Large intestine (tissue), 12 donors: Measurements from ENCODE around the gene ASPM. TPM values are rescaled to one million over a fixed set of nuclear protein-coding genes. Genes with fewer than 3 reads are reported as not detected.

Source experiments
- DNase-seq, 2 donors: peaks; one replicate each; pipeline versions ENCODE4 v3.0.0 to v3.0.0-alpha.2; 2013
- H3K27ac ChIP-seq: one replicate; pipeline ENCODE4 v1.5.1; 2013; ENCODE audit warnings: low read length
- H3K27me3 ChIP-seq: 2 replicates; pipeline ENCODE4 v1.6.1; 2013; ENCODE audit warnings: low read length; ENCODE audit not compliant: control insufficient read depth, insufficient read depth
- H3K36me3 ChIP-seq: 2 replicates; pipeline ENCODE4 v1.6.1; 2013; ENCODE audit warnings: low read length; ENCODE audit not compliant: control insufficient read depth, insufficient read depth
- H3K4me1 ChIP-seq: one replicate; pipeline ENCODE4 v1.6.1; 2013; ENCODE audit warnings: low read length; ENCODE audit not compliant: control insufficient read depth, insufficient read depth
- H3K4me3 ChIP-seq: one replicate; pipeline ENCODE4 v1.5.1; 2013; ENCODE audit warnings: low read length
- H3K9me3 ChIP-seq: one replicate; pipeline ENCODE4 v1.6.1; 2013; ENCODE audit warnings: mild to moderate bottlenecking, low read depth, low read length, moderate library complexity; ENCODE audit not compliant: control insufficient read depth
- WGBS: methylation state at CpG from one replicate; pipeline ENCODE4 v1.1.5; 2013; ENCODE audit warnings: low lambda C conversion rate; ENCODE audit not compliant: insufficient coverage; 5-methylcytosine and 5-hydroxymethylcytosine counted together
- long read RNA-seq, 11 donors: transcript quantifications; one replicate each; lab custom pipeline, GENCODE V29; 2026
- polyA plus RNA-seq: library from polyadenylated mRNA; unstranded; fragments of 120-200 nt; gene quantifications from one replicate; pipeline ENCODE4 v1.2.1, GENCODE V29; 2013

ASPM gene
- 10.0 TPM for polyA plus RNA-seq
- long read RNA-seq, donor 1 = 0 reads
- long read RNA-seq, donor 2 = 0 reads
- long read RNA-seq, donor 3 = 0 reads
- long read RNA-seq, donor 4 = 0 reads
- long read RNA-seq, donor 5 = 0 reads
- long read RNA-seq, donor 6 = 0 reads
- long read RNA-seq, donor 7 = 0 reads
- long read RNA-seq, donor 8, partial matches to known transcripts = 5 of 5 reads
- long read RNA-seq, donor 8, other reads (novel, unspliced or antisense) = 0 of 5 reads
- long read RNA-seq, donor 9 = 0 reads
- long read RNA-seq, donor 10 = 0 reads
- long read RNA-seq, donor 11 = 0 reads

GRCh38 chr1:197146101-197147095, at the start of gene ASPM:
ASPM (minus strand) TSS chr1:197146669; CDS start chr1:197146437, 232 bp downstream.
- H3K27ac ChIP-seq = peak within 1 kb of the TSS; percentile 45
- peaks cover 4% of the 10 kb centered on the region for H3K4me1 ChIP-seq
- 0% methylated on average over 2 of the region's 67 CpGs for WGBS
- H3K4me3 ChIP-seq = peak within 1 kb of the TSS; percentile 87
- no peaks in the 10 kb centered on the region for H3K9me3 ChIP-seq
- H3K27me3 ChIP-seq = no peaks in the 10 kb centered on the region
- H3K36me3 ChIP-seq = no peaks in the 10 kb centered on the region
- peak; percentile 94 for DNase-seq

- no peak overlapping the region for H3K27ac ChIP-seq
- no peaks in the 10 kb centered on the region for H3K9me3 ChIP-seq
- DNase-seq = no peak
- H3K4me3 ChIP-seq = no peak overlapping the region
- H3K27me3 ChIP-seq = no peaks in the 10 kb centered on the region
- H3K36me3 ChIP-seq = peaks cover 7% of the 10 kb centered on the region
- H3K4me1 ChIP-seq = peaks cover 4% of the 10 kb centered on the region
Observed at GRCh38 chr1:197195100-197195499, 48.6 kb upstream of the ASPM start.

GRCh38 chr1:197184190-197184589, 37.7 kb upstream of the ASPM start:
- no peak overlapping the region for H3K4me3 ChIP-seq
- no peaks in the 10 kb centered on the region for H3K9me3 ChIP-seq
- no peak overlapping the region for H3K27ac ChIP-seq
- H3K4me1 ChIP-seq = no peaks in the 10 kb centered on the region
- WGBS = 83% methylated on average over 1 of the region's 1 CpG
- H3K27me3 ChIP-seq = no peaks in the 10 kb centered on the region
- no peak for DNase-seq
- peaks cover 40% of the 10 kb centered on the region for H3K36me3 ChIP-seq

- Histone ChIP-seq H3K4me3 (no peak overlapping the region), H3K4me1 (no peaks in the 10 kb centered on the region), H3K27ac (no peak overlapping the region), H3K36me3 (peaks cover 42% of the 10 kb centered on the region), H3K9me3 (no peaks in the 10 kb centered on the region), H3K27me3 (no peaks in the 10 kb centered on the region)
- DNase-seq = no peak
- 100% methylated on average over 3 of the region's 5 CpGs for whole genome bisulfite sequencing
Observed at GRCh38 chr1:197183195-197183748, 36.8 kb upstream of the ASPM start.

GRCh38 chr1:197182716-197183115, 36.2 kb upstream of the ASPM start:
- WGBS = no CpG with 5 or more reads among the region's 3 CpGs
- Histone ChIP-seq H3K4me3 (no peak overlapping the region), H3K9me3 (no peaks in the 10 kb centered on the region), H3K4me1 (no peaks in the 10 kb centered on the region), H3K36me3 (peaks cover 39% of the 10 kb centered on the region), H3K27me3 (no peaks in the 10 kb centered on the region), H3K27ac (no peak overlapping the region)
- no peak for DNase-seq

GRCh38 chr1:197181982-197182381, 35.5 kb upstream of the ASPM start:
- Histone ChIP-seq H3K27me3 (no peaks in the 10 kb centered on the region), H3K4me1 (no peaks in the 10 kb centered on the region), H3K36me3 (peaks cover 35% of the 10 kb centered on the region), H3K4me3 (no peak overlapping the region), H3K9me3 (no peaks in the 10 kb centered on the region), H3K27ac (no peak overlapping the region)
- DNase-seq = no peak
- WGBS = 88% methylated on average over 3 of the region's 3 CpGs

GRCh38 chr1:197180252-197180878, 33.9 kb upstream of the ASPM start:
- Histone ChIP-seq H3K9me3 (no peaks in the 10 kb centered on the region), H3K4me3 (no peak overlapping the region), H3K36me3 (peaks cover 31% of the 10 kb centered on the region), H3K27ac (no peak overlapping the region), H3K27me3 (no peaks in the 10 kb centered on the region), H3K4me1 (no peaks in the 10 kb centered on the region)
- WGBS = no CpG with 5 or more reads among the region's 3 CpGs
- DNase-seq = peak in 1 of 2 donors; percentile 32

GRCh38 chr1:197178998-197179397, 32.5 kb upstream of the ASPM start:
- Histone ChIP-seq H3K36me3 (peaks cover 31% of the 10 kb centered on the region), H3K4me3 (no peak overlapping the region), H3K4me1 (peaks cover 8% of the 10 kb centered on the region), H3K27me3 (no peaks in the 10 kb centered on the region), H3K9me3 (no peaks in the 10 kb centered on the region), H3K27ac (no peak overlapping the region)
- no peak for DNase-seq
- WGBS = no CpG with 5 or more reads among the region's 1 CpG

GRCh38 chr1:197174818-197175217, 28.3 kb upstream of the ASPM start:
- Histone ChIP-seq H3K27me3 (no peaks in the 10 kb centered on the region), H3K4me1 (peaks cover 24% of the 10 kb centered on the region), H3K27ac (peak overlapping the region; percentile 3), H3K36me3 (peaks cover 21% of the 10 kb centered on the region), H3K4me3 (no peak overlapping the region), H3K9me3 (no peaks in the 10 kb centered on the region)
- 80% methylated on average over 1 of the region's 2 CpGs for WGBS
- no peak for DNase-seq
